PC-9 (cell line): Measurements from ENCODE around the gene PRPSAP2. TPM values are rescaled to one million over a fixed set of nuclear protein-coding genes. Genes with fewer than 3 reads are reported as not detected.
A peak's percentile ranks its signal among the peaks of the same experiment; 100 is the strongest.

Experiments used
- BruUV-seq: library from RNA; stranded (reverse); fragments of 400-500 nt; replicated peaks from 2 replicates; lab custom pipeline; 2021; lab: Mats Ljungman, UMichigan
- CTCF ChIA-PET: fragments of 300-600 bp; sonication (Branson Sonifier 250); formaldehyde crosslinking; loops from one replicate; lab custom pipeline; 2022; ENCODE audit warnings: antibody characterized with exemption; lab: Charles Lee
- POLR2A ChIA-PET: fragments of 300-600 bp; sonication (Branson Sonifier 250); formaldehyde crosslinking; loops from one replicate; lab custom pipeline; 2022; ENCODE audit warnings: antibody characterized with exemption; ENCODE audit not compliant: unreplicated experiment; lab: Charles Lee
- DNase-seq, 2 experiments: peaks; one replicate each; pipeline versions ENCODE4 v3.0.0 to v3.0.0-alpha.2; 2015 to 2022; ENCODE audit warnings: mixed read lengths in 1 of 2
- H2AFZ ChIP-seq: fragments of 200-600 bp; sonication (generic); 2 replicates; pipeline ENCODE4 v1.8.1; 2017; ENCODE audit warnings: antibody characterized with exemption
- H3F3A ChIP-seq: fragments of 200-600 bp; sonication (generic); 2 replicates; pipeline ENCODE4 v1.8.1; 2017; ENCODE audit warnings: antibody characterized with exemption, mild to moderate bottlenecking, low read depth; ENCODE audit not compliant: insufficient read depth
- H3K27ac ChIP-seq: fragments of 200-600 bp; sonication (generic); 2 replicates; pipeline ENCODE4 v1.6.1; 2016; ENCODE audit warnings: mixed run types
- H3K27me3 ChIP-seq: fragments of 200-600 bp; sonication (generic); 2 replicates; pipeline ENCODE4 v1.6.1; 2016; ENCODE audit warnings: low read depth, mixed run types; ENCODE audit not compliant: insufficient read depth
- H3K36me3 ChIP-seq: fragments of 200-600 bp; sonication (generic); 2 replicates; pipeline ENCODE4 v1.6.1; 2016; ENCODE audit warnings: low read depth, mixed run types
- H3K4me1 ChIP-seq: fragments of 200-600 bp; sonication (generic); replicated peaks from 2 replicates; pipeline ENCODE4 v1.6.1; 2016; ENCODE audit warnings: mixed run types; ENCODE audit not compliant: insufficient read depth
- H3K4me2 ChIP-seq: fragments of 200-600 bp; sonication (generic); 2 replicates; pipeline ENCODE4 v1.6.1; 2017; ENCODE audit warnings: mixed run types
- H3K4me3 ChIP-seq: fragments of 200-600 bp; sonication (generic); 2 replicates; pipeline ENCODE4 v1.6.1; 2016; ENCODE audit warnings: mixed run types
- H3K79me2 ChIP-seq: fragments of 200-600 bp; sonication (generic); 2 replicates; pipeline ENCODE4 v1.6.1; 2017; ENCODE audit warnings: low read depth, mixed run types
- H3K9me2 ChIP-seq: fragments of 200-600 bp; sonication (generic); 2 replicates; pipeline ENCODE4 v1.8.1; 2017; ENCODE audit warnings: mild to moderate bottlenecking; ENCODE audit not compliant: insufficient read depth
- H3K9me3 ChIP-seq: fragments of 200-600 bp; sonication (generic); 2 replicates; pipeline ENCODE4 v1.8.1; 2016; ENCODE audit warnings: low read depth; ENCODE audit not compliant: insufficient read depth
- H4K20me1 ChIP-seq: fragments of 200-600 bp; sonication (generic); 2 replicates; pipeline ENCODE4 v1.8.1; 2017; ENCODE audit not compliant: insufficient read depth
- CTCF ChIP-seq: fragments of 200-600 bp; sonication (generic); conservative IDR thresholded peaks from 2 replicates; pipeline ENCODE4 v1.6.1; 2017; ENCODE audit warnings: mixed run types, antibody characterized with exemption, mild to moderate bottlenecking, moderate library complexity
- EZH2 ChIP-seq: fragments of 200-600 bp; sonication (generic); IDR thresholded peaks from 2 replicates; pipeline ENCODE4 v1.8.0; 2017; ENCODE audit warnings: antibody characterized with exemption, low read depth
- intact Hi-C: fragments of 100-400 bp; cut with micrococcal nuclease; formaldehyde crosslinking; loops from one replicate; pipeline ENCODE4 v1.10.0; 2022; ENCODE audit not compliant: unreplicated experiment
- total RNA-seq: library from RNA; stranded (reverse); gene quantifications from 2 replicates; pipeline ENCODE4 v1.2.3, GENCODE V29; 2021

Gene PRPSAP2
- total RNA-seq, 1 experiment from 2014 or later: 50.0 TPM

DNA sequence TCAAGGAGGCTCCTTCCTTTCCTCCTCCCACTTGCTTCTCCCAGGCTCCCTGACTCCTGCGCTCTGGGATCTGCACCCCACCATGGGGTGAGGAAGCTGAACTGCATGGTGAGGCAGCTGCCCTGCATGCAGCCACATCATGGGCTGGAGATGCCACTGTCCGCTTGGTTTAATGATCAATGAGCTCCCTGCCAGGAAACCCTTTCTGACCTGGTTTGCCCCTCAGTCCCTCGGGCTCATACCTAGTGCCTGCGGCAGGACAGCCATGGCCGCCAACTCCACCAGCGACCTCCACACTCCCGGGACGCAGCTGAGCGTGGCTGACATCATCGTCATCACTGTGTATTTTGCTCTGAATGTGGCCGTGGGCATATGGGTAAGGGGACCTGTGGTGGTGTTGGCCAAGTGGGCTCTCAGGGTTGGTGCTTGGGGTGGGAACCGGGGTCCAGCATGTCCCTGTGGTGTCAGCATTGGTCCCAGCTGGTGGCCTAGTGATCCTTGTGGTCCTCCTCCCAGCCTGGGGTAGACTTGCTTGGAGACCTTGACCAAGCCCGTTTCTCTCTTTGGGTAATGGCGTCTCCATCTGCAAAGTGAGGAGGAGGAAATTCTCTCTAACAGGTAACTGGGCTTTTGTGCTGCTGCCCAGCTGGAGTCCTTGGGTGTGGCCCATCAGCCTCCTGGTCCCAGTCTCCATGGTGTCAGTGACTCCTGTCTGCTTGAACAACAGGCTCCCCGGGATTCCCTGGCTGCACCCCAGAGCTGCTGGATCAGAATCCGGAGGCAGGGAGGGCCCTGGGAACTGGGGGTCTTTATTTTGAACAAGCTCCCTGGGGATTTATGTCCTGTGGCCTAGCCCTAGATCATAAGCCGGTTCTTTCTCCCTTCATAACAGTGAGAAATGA is 94.3 kb downstream of the PRPSAP2 start, which contains the start of gene SLC5A10:
SLC5A10 (plus strand) TSS at position 225 of the 902 bp plus-strand sequence; CDS start at position 266, 41 bp downstream.
- DNase-seq: no peak
- no peak within 1 kb of the TSS for H3K4me3 ChIP-seq
- no peaks in the 10 kb centered on the region for H3F3A ChIP-seq
- no peak within 1 kb of the TSS for H2AFZ ChIP-seq
- H3K9me2 ChIP-seq: no peaks in the 10 kb centered on the region
- BruUV-seq: no TSS peak
- H3K9me3 ChIP-seq: no peaks in the 10 kb centered on the region
- H3K36me3 ChIP-seq: no peaks in the 10 kb centered on the region
- no peak within 1 kb of the TSS for H3K27ac ChIP-seq
- ChIA-PET POLR2A (no interaction called here), CTCF (no interaction called here)
- no peaks in the 10 kb centered on the region for H4K20me1 ChIP-seq
- intact Hi-C loops: no loop called here
- TF ChIP-seq CTCF (peak; percentile 36; the same call in 1 of the 2 replicates), EZH2 (no peak)
- peaks cover 5% of the 10 kb centered on the region; the same call in 1 of the 2 replicates for H3K27me3 ChIP-seq
- 0 out of 2 replicates have a peak, but pooled peaks cover under 1% of the 10 kb centered on the region for H3K4me1 ChIP-seq
- no peak within 1 kb of the TSS for H3K4me2 ChIP-seq
- no peaks in the 10 kb centered on the region for H3K79me2 ChIP-seq

DNA sequence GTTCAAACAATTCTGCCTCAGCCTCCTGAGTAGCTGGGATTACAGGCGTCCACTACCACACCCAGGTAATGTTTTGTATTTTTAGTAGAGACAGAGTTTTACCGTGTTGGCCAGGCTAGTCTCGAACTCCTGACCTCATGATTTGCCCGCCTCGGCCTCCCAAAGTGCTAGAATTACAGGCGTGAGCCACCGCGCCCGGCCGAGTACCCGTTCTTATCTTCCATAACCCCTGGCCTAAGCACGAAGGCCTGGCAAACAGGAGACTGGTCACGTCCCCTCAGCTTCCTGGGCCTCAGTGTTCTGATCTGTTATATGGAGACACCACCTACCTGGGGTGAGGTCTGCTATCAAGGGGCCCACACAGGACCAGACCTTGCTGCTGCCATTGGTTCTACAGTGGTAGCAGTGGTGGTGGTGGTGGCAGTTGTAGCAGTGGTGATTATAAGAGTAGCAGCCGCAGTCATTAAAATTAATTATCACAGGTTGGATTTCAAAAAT is 95.3 kb downstream of the PRPSAP2 start:
- no TSS peak for BruUV-seq
- H3F3A ChIP-seq: no peaks in the 10 kb centered on the region
- H3K36me3 ChIP-seq: no peaks in the 10 kb centered on the region
- H3K4me2 ChIP-seq: no peak overlapping the region
- H3K79me2 ChIP-seq: no peaks in the 10 kb centered on the region
- no peaks in the 10 kb centered on the region for H3K9me3 ChIP-seq
- no peaks in the 10 kb centered on the region for H3K4me1 ChIP-seq
- no peaks in the 10 kb centered on the region for H3K9me2 ChIP-seq
- ChIA-PET POLR2A (no interaction called here), CTCF (no interaction called here)
- DNase-seq: no peak
- no peak overlapping the region for H3K4me3 ChIP-seq
- peaks cover 5% of the 10 kb centered on the region; the same call in 1 of the 2 replicates for H3K27me3 ChIP-seq
- H3K27ac ChIP-seq: no peak overlapping the region
- intact Hi-C loops: no loop called here
- TF ChIP-seq CTCF (no peak), EZH2 (no peak)
- no peaks in the 10 kb centered on the region for H4K20me1 ChIP-seq
- H2AFZ ChIP-seq: no peak overlapping the region

- Histone ChIP-seq H3K4me2 (no peak overlapping the region), H3K9me3 (no peaks in the 10 kb centered on the region), H3K4me3 (no peak overlapping the region), H3K4me1 (no peaks in the 10 kb centered on the region), H4K20me1 (no peaks in the 10 kb centered on the region), H3K27ac (no peak overlapping the region), H3K79me2 (no peaks in the 10 kb centered on the region), H3F3A (no peaks in the 10 kb centered on the region), H3K36me3 (no peaks in the 10 kb centered on the region), H3K27me3 (peaks cover 5% of the 10 kb centered on the region; the same call in 1 of the 2 replicates), H3K9me2 (no peaks in the 10 kb centered on the region), H2AFZ (no peak overlapping the region)
- CTCF ChIA-PET: no interaction called here
- POLR2A ChIA-PET: no interaction called here
- DNase-seq: no peak
- intact Hi-C loops: no loop called here
- TF ChIP-seq CTCF (no peak), EZH2 (no peak)
- BruUV-seq: no TSS peak
Observed at GRCh38 chr17:18954321-18954720, 96.4 kb downstream of the PRPSAP2 start.
